ENCODE measurements around the gene ZCCHC24.

Gene ZCCHC24

DNA sequence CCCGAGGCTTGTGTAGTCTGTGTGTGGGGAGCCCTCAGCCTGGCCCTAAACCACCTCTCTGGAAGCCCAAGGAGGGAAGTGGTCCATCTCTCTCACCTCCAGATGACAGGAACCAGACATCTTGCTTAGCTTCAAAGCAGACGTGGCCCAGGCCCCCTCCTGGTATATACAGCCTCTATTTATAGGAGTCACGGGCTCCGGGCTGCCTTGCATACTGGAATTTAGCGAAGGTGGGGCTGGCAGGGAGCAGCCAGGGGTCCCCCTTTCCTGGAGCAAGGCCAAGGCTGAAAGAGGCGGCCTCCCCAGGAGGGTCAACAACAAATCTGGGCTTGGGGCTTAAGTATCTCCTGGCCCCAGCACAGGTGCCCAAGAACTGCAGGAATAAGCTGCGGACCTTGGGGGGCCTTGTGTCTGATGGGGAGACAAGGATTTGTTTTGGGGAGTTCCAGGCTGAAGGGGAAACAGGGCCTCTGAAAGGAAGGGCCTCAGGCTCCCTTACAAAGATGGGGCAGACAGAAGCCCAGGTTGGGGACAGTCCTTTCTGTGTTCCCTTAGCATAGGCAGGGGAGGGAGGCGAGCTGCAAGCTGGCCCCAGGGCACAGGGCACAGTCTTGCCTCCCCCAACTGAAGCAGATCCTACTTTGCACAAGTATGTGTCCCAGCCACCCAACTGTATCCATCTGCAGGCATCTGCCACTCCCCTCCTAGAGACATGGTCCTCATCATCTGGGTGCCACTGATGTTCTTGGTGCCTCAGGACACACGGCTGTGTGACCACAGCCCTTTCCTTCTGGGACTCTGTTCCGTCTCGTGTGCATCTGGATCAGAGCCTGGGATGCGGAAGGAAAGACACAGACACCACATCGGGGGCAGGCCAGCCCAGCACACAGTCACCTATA lies 11.9 kb downstream of the ZCCHC24 start:
- no peaks in the 10 kb centered on the region for H3K9me3 ChIP-seq (ENCODE audit: control insufficient read depth, insufficient read depth, low read length)
- H3K4me2 ChIP-seq (ENCODE audit: low read length), result no peak overlapping the region
- peaks cover 8% of the 10 kb centered on the region for H3K27me3 ChIP-seq (ENCODE audit: control insufficient read depth, low read length)
- H3K27ac ChIP-seq (ENCODE audit: low read depth, low read length), result no peak overlapping the region
- TF ChIP-seq CTCF (IDR thresholded peaks at IDR 0.05; ENCODE audit: low read depth, low read length, poor library complexity, severe bottlenecking) (no peak), EZH2phosphoT487 (IDR thresholded peaks at IDR 0.05; ENCODE audit: borderline replicate concordance, low read length) (no peak)
- H3K79me2 ChIP-seq (ENCODE audit: control insufficient read depth, low read length), result no peaks in the 10 kb centered on the region
- H4K20me1 ChIP-seq (ENCODE audit: control insufficient read depth, insufficient read depth, low read depth, low read length), result no peaks in the 10 kb centered on the region
- no peak overlapping the region for H3K4me3 ChIP-seq (ENCODE audit: low read length)
- H3F3A ChIP-seq (ENCODE audit: control insufficient read depth, insufficient read depth), result no peaks in the 10 kb centered on the region
- no peaks in the 10 kb centered on the region for H3K4me1 ChIP-seq (ENCODE audit: control insufficient read depth, low read length)
- H3K36me3 ChIP-seq (ENCODE audit: control insufficient read depth, low read length), result no peaks in the 10 kb centered on the region
- H3K9me2 ChIP-seq (replicated peaks; ENCODE audit: control insufficient read depth, low read length), result no peaks in the 10 kb centered on the region

- no peaks in the 10 kb centered on the region for H3K79me2 ChIP-seq (ENCODE audit: control insufficient read depth, low read length)
- H3K27ac ChIP-seq (ENCODE audit: low read depth, low read length), result no peak overlapping the region
- H3K9me2 ChIP-seq (replicated peaks; ENCODE audit: control insufficient read depth, low read length), result no peaks in the 10 kb centered on the region
- no peaks in the 10 kb centered on the region for H3K4me1 ChIP-seq (ENCODE audit: control insufficient read depth, low read length)
- H3K36me3 ChIP-seq (ENCODE audit: control insufficient read depth, low read length), result no peaks in the 10 kb centered on the region
- no peaks in the 10 kb centered on the region for H3K9me3 ChIP-seq (ENCODE audit: control insufficient read depth, insufficient read depth, low read length)
- TF ChIP-seq CTCF (IDR thresholded peaks at IDR 0.05; ENCODE audit: low read depth, low read length, poor library complexity, severe bottlenecking), result no peak
- no peak for TF ChIP-seq EZH2phosphoT487 (IDR thresholded peaks at IDR 0.05; ENCODE audit: borderline replicate concordance, low read length)
- H3K4me2 ChIP-seq (ENCODE audit: low read length), result no peak overlapping the region
- no peaks in the 10 kb centered on the region for H3F3A ChIP-seq (ENCODE audit: control insufficient read depth, insufficient read depth)
- H3K27me3 ChIP-seq (ENCODE audit: control insufficient read depth, low read length), result no peaks in the 10 kb centered on the region; the same call in 1 of the 2 replicates
- no peak overlapping the region for H3K4me3 ChIP-seq (ENCODE audit: low read length)
- no peaks in the 10 kb centered on the region for H4K20me1 ChIP-seq (ENCODE audit: control insufficient read depth, insufficient read depth, low read depth, low read length)
Observed at GRCh38 chr10:79431891-79432831, 13.3 kb downstream of the ZCCHC24 start.

DNA sequence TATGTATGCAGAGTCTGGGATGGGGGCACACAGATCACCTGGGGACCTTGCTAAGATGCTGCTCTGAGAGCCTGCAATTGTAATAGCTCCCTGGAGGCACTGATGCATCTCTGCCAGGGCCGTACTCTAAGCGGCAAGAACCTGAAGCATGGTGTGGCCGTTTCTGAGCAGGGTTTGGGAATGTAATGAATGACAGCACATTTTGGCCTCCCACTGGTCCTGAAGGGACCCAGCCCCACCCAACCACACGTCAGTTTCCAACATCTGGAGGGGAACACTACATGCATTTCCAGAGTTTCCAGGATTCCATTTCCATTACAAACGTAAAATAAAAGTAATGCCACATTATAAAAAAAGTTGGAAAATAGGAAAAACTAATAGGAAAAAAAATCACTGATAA lies 14.0 kb downstream of the ZCCHC24 start:
- Histone ChIP-seq H3F3A (ENCODE audit: control insufficient read depth, insufficient read depth) (no peaks in the 10 kb centered on the region), H3K4me1 (ENCODE audit: control insufficient read depth, low read length) (no peaks in the 10 kb centered on the region), H3K9me2 (replicated peaks; ENCODE audit: control insufficient read depth, low read length) (no peaks in the 10 kb centered on the region), H3K79me2 (ENCODE audit: control insufficient read depth, low read length) (no peaks in the 10 kb centered on the region), H3K27me3 (ENCODE audit: control insufficient read depth, low read length) (no peaks in the 10 kb centered on the region; the same call in 1 of the 2 replicates), H3K4me2 (ENCODE audit: low read length) (no peak overlapping the region), H3K36me3 (ENCODE audit: control insufficient read depth, low read length) (no peaks in the 10 kb centered on the region), H3K27ac (ENCODE audit: low read depth, low read length) (no peak overlapping the region), H4K20me1 (ENCODE audit: control insufficient read depth, insufficient read depth, low read depth, low read length) (no peaks in the 10 kb centered on the region), H3K9me3 (ENCODE audit: control insufficient read depth, insufficient read depth, low read length) (no peaks in the 10 kb centered on the region), H3K4me3 (ENCODE audit: low read length) (no peak overlapping the region)
- TF ChIP-seq EZH2phosphoT487 (IDR thresholded peaks at IDR 0.05; ENCODE audit: borderline replicate concordance, low read length) (no peak), CTCF (IDR thresholded peaks at IDR 0.05; ENCODE audit: low read depth, low read length, poor library complexity, severe bottlenecking) (no peak)

All from DOHH2 (cell line).